Hematopoietic multipotent progenitor cell (in vitro differentiated cells): Measurements from ENCODE around the gene TMEM178A. TPM values are rescaled to one million over a fixed set of nuclear protein-coding genes. Genes with fewer than 3 reads are reported as not detected.

Experiments
- DNase-seq, 3 donors: peaks; one replicate each; pipeline ENCODE4 v3.0.0-alpha.2; 2011 to 2015; ENCODE audit warnings: low read depth in 2 of 3, low spot score in 2 of 3
- total RNA-seq: library from RNA; depleted of rRNA; stranded (reverse); fragments of >200 nt; gene quantifications from one replicate; pipeline ENCODE4 v1.2.3, GENCODE V29; 2012

TMEM178A gene
- total RNA-seq, 1 donor, result 0.81 TPM

DNA sequence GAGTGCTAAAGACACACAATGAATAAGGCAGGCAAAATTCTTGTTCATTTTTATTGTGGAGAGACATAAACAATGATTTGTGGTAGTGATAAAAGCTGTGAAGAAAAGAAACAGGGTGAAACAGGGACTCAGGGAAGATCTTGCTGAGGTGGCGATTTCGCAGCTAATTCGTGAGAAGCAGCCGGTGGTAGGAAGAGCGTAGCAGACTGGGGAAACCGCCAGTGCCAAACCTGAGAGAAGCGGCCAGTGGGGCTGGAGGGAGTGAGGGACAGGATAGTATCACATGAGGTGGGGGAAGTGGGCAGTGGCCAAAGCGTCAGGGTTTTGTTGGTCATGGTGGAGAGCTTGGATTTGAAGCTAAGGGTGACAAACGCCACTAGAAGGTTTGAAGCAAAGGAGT, 42.3 kb downstream of the TMEM178A start:
- no peak for DNase-seq

DNA sequence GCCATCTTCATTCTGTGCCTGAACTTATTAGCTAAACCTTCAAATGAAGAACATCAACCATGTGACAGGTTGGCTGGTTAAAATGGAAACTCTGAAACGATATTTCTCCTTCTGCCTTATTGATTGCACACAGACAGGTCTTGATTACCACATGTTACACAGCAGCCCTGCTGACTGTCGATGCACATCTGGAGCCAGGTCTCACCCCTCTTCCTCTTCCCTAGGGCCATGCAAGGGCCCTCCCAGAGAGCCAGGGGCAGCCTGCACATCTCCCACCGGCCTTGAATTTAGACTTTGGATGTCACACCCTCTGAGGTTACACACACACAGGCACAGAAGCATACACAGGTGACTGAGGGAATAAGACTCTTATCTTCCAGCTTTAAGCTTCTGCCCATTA, 45.1 kb downstream of the TMEM178A start:
- no peak for DNase-seq

DNA sequence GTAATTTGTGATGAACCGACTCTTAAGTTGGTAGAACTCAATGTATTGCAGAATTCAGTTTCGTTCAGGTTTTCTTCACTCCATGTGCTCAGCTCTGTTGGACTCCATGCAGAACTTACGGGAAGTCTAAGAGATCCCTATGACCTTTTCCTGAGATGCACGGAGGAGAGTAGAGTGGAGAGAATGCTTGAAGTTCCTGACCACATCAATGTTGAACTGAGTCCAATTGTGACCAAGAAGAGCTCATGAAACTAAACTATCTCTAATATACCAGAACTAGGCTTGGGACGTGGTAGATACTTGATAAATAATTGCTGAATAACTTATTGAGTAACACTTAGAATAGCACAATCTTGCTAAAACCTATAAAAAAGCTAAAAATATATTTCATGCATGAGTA, 47.2 kb downstream of the TMEM178A start:
- no peak for DNase-seq

DNA sequence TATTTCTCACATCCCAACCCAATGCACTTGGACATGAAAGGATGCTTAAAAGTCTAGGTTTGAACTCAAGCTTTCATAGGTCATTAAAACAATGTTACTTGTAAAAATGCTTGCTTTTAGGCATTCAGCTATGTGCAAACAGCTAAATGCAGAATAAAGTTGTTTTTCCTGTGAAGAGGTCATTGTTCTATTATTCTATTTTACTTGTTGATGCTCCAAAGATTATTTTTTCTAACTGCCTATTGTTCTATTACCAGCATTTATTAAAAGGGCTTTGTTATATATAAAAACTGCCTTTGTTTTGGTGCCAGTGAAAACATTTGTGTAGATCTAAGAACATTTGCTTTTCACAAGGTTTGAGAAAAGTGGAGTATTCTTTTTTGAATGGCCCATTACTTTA, 49.4 kb downstream of the TMEM178A start:
- no peak for DNase-seq

DNA sequence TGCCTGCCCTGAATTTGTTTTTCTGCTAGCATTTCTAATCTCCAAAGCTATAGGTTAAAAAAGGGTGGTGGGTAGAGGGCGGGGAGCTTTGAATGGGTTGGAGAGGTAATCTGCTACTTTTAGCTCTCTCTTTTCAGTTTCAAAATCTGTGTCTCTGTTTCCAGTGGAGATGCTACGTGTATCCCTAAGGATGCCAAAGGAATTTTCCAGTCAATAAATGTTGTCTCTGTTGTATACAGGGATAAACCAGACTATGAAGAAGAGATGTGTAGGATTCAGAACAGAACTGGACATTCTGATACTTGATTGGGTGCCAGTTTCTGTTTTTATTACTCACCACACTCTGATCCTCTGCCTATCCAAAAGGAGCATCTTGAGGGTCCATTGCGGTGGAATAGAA, 50.1 kb downstream of the TMEM178A start:
- no peak for DNase-seq

DNA sequence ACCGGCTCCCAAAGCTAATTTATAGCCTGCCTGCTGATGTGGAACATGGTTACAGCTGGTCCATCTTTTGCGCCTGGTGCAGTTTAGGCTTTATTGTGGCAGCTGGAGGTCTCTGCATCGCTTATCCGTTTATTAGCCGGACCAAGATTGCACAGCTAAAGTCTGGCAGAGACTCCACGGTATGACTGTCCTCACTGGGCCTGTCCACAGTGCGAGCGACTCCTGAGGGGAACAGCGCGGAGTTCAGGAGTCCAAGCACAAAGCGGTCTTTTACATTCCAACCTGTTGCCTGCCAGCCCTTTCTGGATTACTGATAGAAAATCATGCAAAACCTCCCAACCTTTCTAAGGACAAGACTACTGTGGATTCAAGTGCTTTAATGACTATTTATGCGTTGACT, 51.4 kb downstream of the TMEM178A start:
- no peak for DNase-seq

DNA sequence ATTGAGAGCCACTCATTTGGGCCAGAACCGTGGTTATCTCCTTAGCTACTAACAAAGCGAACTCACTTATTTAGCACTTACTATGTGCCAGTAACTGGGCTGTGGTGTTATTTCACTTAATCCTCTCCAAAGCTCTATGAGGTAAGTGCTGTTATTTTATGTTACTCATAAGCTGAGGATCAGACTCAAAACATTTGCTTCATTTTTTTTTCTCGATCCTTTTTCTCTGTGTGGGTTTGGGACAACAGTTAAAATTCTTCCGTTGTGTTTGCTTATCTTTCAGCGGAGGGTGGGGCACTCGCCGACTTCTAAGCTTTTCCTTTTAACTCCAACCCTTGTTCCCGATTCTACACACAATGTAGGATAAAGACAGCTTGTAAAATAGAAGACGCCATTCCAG, 52.8 kb downstream of the TMEM178A start:
- DNase-seq, result no peak

DNA sequence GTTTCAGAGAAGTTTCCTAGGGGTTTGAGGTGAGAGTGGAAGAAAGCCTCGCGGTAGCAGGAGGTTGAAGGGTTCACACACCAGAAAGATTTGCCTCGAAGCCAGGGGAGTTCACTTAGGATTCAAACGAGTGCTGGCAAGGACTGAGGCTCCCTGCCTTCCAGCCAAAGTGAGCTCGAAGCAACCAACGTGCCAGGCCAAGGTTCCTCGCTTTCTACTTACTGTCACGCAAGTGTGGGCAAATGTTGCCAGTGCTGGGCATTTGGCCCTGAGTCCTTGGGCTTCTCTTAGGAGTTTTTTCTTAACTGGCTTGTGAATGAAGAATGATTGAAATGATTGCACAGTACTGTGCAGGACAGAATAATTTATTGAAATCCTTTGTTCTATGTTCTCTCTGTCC, 53.6 kb downstream of the TMEM178A start:
- DNase-seq, result no peak

DNA sequence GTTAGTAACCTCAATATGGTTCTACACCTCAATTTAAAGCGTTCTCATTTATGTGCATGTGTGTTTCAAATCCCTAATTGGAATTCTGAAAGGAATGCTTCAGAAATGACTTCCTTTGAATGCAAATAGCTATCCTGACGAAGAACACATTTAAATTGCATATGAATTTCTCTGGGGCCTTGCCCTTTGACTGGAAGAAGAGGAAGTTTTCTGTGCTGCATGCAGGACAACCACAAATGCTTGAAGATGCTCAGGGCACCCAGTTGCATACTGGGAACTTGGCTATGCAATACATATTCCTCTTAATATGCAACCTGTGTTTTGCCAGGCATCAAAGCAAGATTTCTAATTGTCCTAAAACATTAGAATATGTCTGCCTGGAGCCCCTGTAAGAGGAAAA, 55.3 kb downstream of the TMEM178A start:
- DNase-seq, result no peak

DNA sequence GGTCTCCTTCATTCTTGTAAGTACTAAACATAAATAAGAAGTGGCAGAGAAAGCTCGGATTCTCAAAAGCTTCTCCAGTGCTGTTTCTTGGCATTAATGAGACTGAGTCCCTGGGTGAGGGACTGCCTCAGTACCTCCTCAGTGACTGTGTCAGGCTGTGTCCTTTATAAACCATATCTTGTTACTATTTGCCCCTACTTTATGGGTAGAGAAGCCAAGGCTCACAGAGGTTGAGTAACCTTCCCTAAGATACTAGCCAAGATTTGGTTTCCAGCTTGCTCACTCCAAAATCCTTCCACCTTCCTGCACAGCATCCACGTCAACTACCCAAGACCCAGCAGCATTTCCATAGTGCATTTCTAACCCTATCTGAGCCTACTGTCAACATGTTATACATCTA, 57.8 kb downstream of the TMEM178A start:
- no peak for DNase-seq

DNA sequence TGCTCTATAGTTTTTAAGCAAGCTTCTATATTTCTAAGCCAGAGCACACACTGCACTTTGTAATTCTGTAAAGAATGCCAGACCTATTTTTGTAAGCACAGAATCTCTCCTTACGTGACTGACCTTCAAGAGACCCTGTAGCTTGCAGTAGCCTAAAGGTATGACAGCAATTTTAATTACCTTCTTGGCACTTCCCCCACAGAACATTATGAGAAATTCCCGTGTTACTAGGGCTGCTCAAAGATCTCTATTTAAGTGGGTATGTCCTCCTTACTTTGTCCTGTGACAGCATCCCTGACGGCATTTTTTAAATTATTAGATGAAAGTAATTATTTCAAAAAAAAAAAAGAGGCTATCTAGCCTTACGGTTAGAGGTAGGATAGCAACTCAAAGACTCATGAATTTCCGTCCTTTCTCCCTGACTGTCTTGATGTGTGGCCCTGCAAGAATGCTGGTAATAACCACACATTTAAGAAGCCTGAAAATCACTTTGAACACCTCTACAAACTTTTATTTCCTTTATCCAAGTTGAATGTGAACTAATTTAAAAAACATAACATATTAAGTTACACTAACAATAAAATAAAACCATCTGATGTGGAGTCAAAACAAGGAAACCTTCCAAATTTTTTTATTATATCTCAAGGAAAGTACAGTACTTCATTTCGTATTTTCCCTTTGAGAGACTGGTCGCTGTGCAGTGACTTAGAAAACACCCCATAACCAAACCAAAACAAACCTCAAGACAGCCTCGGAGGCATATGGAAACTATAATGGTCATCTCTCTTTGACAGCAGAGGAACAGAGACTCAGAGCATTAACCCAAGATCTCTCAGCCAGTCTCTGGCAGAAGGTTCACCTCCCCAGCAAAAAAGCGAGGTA, 58.5 kb downstream of the TMEM178A start:
- no peak for DNase-seq

DNA sequence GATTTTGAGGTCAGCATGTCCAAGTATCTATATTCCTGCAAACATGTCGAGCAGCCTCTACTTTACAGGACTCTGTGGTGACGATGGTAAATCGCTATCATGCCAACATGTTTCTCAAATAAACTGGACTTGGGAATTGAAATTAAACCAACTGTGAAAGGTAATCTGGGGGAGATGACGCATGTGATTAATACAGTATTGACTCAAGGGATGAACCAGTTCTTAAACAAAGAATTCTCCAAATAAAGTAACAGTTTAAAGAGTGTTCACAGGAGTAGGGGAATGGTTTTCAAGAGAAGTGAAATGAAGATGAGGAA, 59.1 kb downstream of the TMEM178A start:
- DNase-seq, result no peak

DNA sequence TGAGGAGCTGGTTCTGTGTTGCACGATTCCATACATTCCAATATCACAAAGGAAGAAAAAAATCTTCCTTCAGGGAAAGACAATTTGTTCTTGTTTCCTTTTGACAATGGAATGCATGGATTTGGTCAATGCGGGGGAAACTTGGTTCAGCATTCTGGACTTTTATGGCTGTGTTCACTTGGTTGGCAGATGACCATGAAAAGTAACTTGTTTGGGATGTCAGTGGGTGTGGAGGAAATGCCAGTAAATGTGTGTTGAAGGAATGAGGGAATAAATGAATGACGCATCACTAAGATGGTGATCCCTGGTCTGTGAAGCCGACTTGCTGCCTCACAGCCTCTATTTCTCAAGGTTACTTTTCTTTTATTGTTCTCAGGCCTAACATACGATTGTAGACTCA, 59.7 kb downstream of the TMEM178A start:
- no peak for DNase-seq

DNA sequence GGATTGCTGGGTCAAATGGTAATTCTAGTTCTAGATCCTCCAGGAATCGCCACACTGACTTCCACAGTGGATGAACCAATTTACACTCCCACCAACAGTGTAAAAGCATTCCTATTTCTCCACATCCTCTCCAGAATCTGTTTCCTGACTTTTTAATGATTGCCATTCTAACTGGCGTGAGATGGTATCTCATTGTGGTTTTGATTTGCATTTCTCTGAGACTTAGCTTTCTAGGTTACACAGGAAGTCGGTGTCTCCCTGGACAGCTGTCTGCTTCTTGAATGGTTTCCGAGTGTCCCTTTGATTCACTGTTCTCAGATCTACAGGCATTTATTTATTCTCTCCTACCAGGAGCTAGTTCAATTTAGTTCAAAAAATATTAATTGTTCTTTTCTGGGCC, 62.4 kb downstream of the TMEM178A start:
- DNase-seq, result peak in 2 of 3 donors; percentile 17 to 46

DNA sequence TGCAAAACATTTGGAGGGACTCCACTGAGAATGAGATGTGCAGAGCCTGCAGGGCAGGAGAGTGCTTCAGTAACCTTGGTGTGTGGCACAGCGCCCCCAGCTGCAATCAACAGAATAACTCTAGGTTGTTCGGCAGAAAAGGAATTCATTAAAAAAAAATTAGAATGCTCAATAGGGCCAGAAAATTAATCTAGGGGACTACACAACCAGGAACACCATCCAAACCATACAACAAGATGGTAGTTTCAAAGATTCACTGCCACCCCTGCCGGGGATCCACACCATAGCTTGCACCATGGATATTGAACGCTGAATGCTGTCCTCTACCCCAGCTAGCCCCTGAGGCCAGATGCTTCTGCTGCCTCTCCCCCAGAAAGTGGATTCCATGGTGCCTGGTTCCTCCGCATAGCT, 63.2 kb downstream of the TMEM178A start:
- peak in 2 of 3 donors; percentile 48 to 59 for DNase-seq

DNA sequence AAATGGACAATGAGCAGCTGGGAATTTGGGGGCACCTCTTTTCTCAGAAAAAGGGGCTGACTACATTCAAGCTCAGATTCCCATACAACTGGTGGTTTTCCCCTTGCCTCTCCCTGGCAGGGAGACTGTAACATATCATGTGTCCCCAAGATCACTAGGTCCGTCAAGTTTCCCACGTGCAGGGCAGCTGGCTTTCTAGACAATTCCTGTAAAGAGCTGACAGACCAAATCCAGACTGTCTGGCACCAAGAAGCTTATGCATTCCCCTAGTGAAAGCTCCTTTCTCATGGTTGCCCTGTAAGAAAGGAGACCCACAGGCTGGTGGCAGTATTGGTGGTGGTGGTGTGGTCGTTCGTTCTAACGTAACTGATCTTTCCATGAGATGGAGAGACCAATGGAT, 64.6 kb downstream of the TMEM178A start:
- no peak for DNase-seq

DNA sequence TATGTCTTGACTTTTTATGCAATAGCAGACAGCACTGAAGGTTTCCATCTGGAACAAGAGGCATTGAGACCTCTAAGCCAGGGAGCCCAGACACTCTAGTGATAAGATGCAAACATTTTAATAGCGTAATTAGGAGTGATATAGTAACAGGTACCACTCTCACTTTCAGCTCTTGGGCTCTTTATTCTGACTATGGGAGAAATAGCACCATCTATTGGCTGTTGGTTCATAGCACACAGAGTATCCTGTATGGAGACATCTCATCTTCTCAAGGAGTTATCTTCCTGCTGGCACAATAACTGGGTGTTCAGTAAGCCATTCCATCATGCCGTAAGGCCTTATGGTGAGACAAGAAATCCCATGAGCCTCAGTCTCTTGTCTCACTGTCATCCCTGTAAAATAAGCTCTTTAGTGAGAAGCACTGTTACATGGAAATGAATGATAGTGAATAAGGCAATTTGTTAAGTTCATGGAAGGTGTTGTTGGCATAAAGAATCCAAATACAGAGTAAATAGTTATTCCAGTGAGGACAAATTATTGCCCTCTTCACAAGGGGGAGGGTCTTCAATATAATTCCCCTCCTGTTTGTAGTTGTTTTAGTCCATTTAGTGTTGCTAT, 65.1 kb downstream of the TMEM178A start:
- peak in 2 of 3 donors; percentile 18 to 52 for DNase-seq

DNA sequence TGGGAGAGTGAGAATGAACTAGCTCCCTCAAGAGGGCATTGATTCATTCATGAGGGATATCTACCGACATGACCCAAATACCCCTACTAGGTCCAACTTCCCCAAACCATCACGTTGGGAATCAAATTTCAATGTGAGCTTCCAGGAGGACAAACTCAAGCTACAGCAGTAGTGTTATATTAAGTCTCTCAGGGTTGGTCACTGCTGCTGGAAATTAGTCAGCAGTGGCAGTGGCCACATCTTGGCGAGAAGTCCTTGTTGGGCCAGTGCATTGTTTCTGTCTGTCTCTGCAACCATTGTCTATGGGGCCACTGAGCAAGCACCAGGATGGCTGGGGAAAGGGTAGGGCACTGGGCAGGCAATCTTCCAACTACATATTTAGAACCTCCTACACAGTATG, 65.8 kb downstream of the TMEM178A start:
- DNase-seq, result no peak

DNA sequence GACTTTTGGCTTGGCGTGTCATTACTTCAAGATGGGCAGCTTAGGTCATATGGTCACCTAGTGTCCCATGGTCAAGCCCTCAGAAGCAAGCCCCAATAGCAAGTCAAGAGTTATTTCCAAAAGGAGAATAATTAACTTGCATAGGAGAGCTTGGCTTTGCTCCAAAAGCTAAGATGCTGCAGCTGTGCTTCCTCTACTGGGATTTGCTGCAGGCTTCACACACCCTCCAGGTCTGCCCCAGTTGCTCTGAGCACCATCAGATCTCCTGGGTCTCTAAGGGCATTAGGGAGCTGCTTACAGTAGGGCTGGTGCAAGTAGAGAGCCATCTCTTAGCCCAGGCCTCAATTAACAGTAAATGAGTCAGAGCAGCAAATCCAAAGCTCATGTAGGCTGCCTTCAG, 66.8 kb downstream of the TMEM178A start:
- DNase-seq, result no peak

DNA sequence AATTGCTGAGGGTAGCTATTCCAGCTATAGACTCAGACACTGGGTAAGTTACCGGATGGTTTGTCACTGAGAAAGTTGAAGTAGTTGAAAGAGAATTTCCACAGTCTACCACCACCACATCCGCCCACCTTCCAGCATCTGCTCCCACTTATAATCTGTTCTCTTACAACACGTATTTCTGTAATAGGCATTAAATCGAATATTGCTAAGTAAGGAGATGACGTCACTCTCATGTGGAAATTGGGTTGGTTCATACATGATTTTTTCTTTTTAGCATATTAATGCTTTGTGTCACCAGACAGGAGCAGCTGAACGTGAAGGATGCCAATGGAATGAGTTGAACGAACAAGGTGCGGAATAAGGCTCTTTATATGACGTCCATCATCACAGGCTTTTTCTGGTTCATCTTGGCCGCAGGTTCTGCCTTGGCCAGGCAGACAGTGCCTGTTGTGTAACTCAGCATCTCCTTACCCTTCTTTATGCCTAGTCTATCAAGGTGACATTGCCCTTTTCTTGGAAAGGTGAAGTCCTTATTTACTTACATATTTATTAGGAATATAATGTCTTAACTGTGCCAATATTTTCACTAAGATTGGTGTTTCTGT, 67.5 kb downstream of the TMEM178A start:
- DNase-seq, result no peak

DNA sequence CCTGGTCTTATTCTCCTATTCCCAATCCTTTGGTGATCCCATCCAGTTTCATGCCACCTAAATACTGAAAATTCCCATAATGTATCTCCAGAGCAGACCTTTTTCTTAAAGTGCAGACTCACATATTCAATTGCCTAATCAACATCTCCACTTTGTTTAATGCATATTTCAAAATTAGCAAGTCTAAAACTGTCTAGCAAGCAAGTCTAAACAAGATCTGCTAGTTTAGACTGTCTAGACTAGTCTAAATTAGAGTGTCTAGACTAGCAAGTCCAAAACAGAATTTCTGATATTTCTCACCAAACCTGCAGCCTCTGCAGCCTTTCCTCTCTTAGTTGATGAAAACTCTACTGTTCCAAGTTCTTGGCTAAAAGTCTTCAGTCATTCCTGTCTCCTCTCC, 68.7 kb downstream of the TMEM178A start:
- no peak for DNase-seq

DNA sequence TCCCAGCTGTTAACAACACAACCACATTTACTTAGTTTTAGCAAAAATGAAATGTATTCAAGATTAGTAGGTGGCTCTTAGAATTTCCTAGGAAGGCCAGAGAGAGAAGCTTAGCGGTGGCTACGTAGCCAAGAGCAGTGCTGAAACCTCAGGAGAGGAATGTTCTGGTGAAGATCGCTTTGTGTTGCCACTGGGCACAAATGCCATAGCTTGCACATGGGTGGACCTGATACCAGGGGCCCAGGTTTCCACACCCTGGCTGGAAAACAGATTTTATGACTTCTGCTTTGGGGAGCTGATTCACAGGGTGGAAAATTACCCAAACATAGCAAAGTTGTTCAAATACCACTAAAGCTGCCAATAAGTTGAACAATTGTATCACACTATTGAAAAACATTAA, 69.9 kb downstream of the TMEM178A start:
- DNase-seq, result no peak
